ENCODE measurements around the gene RHO.
"Not testable (repeated sequence)": the region's sequence is repeated elsewhere in the genome, so short reads cannot be mapped to it uniquely, and the experiment has no call there.

GRCh38 chr3:129545951-129546350 is 17.5 kb downstream of the RHO start:
- not testable (repeated sequence) for TF ChIP-seq EZH2phosphoT487 (IDR thresholded peaks at IDR 0.05; ENCODE audit: borderline replicate concordance, low read length); CTCF (conservative IDR thresholded peaks at IDR 0.05; ENCODE audit: low read depth, low read length)

Measured in PC-3 (cell line).